ENCODE measurements around the gene RPE65. TPM values are rescaled to one million over a fixed set of nuclear protein-coding genes. Genes with fewer than 3 reads are reported as not detected.
"Not testable (repeated sequence)": the region's sequence is repeated elsewhere in the genome, so short reads cannot be mapped to it uniquely, and the experiment has no call there.

The RPE65 gene
- total RNA-seq, 4 donors from 2014 or later: not detected

DNA sequence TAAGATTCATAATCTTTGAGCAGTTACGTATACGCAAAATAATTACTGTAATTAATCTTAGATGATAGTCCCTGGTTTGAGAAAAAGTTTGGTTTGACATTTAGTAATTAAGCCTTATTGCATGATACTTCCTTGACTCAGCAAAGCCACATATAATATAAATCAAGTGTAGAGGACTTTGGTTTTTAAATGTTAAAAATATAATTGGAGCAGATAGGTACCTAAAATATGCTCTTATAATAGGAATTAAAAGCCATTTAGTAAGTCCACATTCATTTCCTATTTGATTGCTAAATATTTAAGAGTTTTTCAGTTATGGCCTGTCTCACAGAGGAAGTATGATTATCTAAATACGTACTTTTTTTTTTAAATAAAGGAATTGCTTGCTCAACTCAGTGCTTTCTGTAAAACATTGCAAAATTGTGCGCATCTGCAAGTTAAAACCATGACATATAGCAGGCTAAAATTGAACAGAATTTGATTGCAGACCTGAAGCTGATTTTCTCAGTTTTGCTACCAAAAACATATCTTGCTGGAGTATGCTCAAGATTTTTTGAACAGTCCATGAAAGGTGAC, 20.4 kb downstream of the RPE65 start:
- 78 to 83% methylated on average over 4 of the region's 4 CpGs for WGBS, 2 donors (ENCODE audit: low coverage in 1 of 2)
- no peaks in the 10 kb centered on the region for H3K27me3 ChIP-seq
- no peak overlapping the region for H3K27ac ChIP-seq
- H3K4me1 ChIP-seq: no peaks in the 10 kb centered on the region
- no peak overlapping the region for H3K4me3 ChIP-seq
- H3K9me3 ChIP-seq: no peaks in the 10 kb centered on the region
- no peak for ATAC-seq
- TF ChIP-seq POLR2A (IDR thresholded peaks at IDR 0.05): no peak
- no peak for TF ChIP-seq EP300 (IDR thresholded peaks at IDR 0.05)
- TF ChIP-seq, protein P1, sequence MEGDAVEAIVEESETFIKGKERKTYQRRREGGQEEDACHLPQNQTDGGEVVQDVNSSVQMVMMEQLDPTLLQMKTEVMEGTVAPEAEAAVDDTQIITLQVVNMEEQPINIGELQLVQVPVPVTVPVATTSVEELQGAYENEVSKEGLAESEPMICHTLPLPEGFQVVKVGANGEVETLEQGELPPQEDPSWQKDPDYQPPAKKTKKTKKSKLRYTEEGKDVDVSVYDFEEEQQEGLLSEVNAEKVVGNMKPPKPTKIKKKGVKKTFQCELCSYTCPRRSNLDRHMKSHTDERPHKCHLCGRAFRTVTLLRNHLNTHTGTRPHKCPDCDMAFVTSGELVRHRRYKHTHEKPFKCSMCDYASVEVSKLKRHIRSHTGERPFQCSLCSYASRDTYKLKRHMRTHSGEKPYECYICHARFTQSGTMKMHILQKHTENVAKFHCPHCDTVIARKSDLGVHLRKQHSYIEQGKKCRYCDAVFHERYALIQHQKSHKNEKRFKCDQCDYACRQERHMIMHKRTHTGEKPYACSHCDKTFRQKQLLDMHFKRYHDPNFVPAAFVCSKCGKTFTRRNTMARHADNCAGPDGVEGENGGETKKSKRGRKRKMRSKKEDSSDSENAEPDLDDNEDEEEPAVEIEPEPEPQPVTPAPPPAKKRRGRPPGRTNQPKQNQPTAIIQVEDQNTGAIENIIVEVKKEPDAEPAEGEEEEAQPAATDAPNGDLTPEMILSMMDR (IDR thresholded peaks at IDR 0.05): no peak
- TF ChIP-seq POLR2AphosphoS5 (IDR thresholded peaks at IDR 0.05): no peak
- H3K36me3 ChIP-seq: no peaks in the 10 kb centered on the region

DNA sequence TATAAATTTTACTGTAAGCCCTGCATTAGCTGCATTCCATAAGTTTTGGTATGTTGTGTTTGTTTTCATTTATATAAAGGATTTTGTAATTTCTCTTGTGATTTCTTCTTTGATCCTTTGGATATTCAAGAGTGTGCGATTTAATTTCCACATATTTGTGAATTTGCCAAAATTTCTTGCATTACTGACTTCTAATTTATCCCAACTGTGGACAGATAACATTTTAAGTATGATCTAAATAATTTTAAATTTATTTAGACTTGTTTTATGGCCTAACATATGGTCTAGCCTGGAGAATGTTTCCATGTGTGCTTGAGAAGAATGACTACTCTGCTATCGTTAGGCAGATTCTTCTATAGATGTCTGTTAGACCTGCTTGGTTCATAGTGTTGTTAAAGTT, 23.2 kb downstream of the RPE65 start:
- no peak for ATAC-seq
- no peaks in the 10 kb centered on the region for H3K9me3 ChIP-seq
- no peaks in the 10 kb centered on the region for H3K4me1 ChIP-seq

DNA sequence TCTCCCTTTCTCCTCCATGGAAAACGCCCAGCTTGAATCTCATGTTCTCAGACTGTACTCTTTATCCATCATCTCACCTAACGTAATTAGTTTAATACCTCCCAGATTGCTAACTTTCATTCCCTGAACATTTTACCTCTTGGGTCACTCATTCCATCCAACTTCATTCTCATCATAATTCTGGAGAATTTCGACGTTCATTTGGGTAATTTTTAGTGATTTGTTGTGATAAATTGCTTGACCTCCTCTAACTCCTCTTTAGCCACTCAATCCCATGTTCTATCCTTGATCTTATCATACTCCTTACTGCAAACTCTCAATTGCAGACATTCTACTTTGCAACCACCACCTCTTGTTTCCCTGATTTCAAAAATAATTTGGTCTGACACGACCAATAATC, 28.4 kb downstream of the RPE65 start:
- Histone ChIP-seq H3K4me3 (no peak overlapping the region), H3K9me3 (no peaks in the 10 kb centered on the region), H3K36me3 (no peaks in the 10 kb centered on the region), H3K4me1 (no peaks in the 10 kb centered on the region), H3K27me3 (no peaks in the 10 kb centered on the region), H3K27ac (no peak overlapping the region)
- WGBS, 2 donors (ENCODE audit: low coverage in 1 of 2): 78 to 90% methylated on average over 2 to 5 of the region's 5 CpGs
- no peak for TF ChIP-seq POLR2A (IDR thresholded peaks at IDR 0.05)
- no peak for TF ChIP-seq EP300 (IDR thresholded peaks at IDR 0.05)
- TF ChIP-seq, protein P1 (IDR thresholded peaks at IDR 0.05): no peak
- TF ChIP-seq POLR2AphosphoS5 (IDR thresholded peaks at IDR 0.05): no peak
- ATAC-seq: no peak

More for the DNA sequence above, 23.2 kb downstream of the RPE65 start:
- no peak overlapping the region for H3K27ac ChIP-seq
- 85 to 88% methylated on average over 2 of the region's 2 CpGs for WGBS, 2 donors (ENCODE audit: low coverage in 1 of 2)
- no peaks in the 10 kb centered on the region for H3K27me3 ChIP-seq
- TF ChIP-seq POLR2A (IDR thresholded peaks at IDR 0.05) (no peak), EP300 (IDR thresholded peaks at IDR 0.05) (no peak), POLR2AphosphoS5 (IDR thresholded peaks at IDR 0.05) (no peak)
- TF ChIP-seq, protein P1 (IDR thresholded peaks at IDR 0.05): no peak
- H3K4me3 ChIP-seq: no peak overlapping the region
- H3K36me3 ChIP-seq: no peaks in the 10 kb centered on the region

DNA sequence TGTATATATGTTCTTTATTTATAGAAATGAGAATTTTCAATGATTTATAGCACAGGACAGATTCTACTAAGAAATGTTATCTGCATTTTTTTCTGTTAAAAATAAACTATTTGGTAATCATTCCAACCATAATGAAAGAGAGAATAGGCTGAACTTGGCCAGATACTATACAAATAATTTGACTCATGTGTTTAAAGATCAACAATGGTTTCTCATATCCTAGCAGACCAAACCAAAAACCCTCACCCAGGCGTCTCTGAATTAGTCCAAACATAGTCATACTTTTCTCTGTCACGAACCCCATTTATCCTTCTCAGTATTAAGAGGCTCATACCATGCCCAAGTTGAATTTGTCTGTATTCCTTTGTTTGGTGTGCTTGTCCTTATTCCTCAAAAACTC, 40.3 kb downstream of the RPE65 start:
- ATAC-seq: no peak
- Histone ChIP-seq H3K27ac (no peak overlapping the region), H3K9me3 (no peaks in the 10 kb centered on the region), H3K27me3 (no peaks in the 10 kb centered on the region), H3K4me3 (no peak overlapping the region), H3K36me3 (no peaks in the 10 kb centered on the region), H3K4me1 (no peaks in the 10 kb centered on the region)
- TF ChIP-seq, protein P1 (IDR thresholded peaks at IDR 0.05): no peak
- no peak for TF ChIP-seq POLR2AphosphoS5 (IDR thresholded peaks at IDR 0.05)
- no peak for TF ChIP-seq POLR2A (IDR thresholded peaks at IDR 0.05)
- TF ChIP-seq EP300 (IDR thresholded peaks at IDR 0.05): no peak
- WGBS, 2 donors (ENCODE audit: low coverage in 1 of 2): 56 to 63% methylated on average over 2 of the region's 2 CpGs

DNA sequence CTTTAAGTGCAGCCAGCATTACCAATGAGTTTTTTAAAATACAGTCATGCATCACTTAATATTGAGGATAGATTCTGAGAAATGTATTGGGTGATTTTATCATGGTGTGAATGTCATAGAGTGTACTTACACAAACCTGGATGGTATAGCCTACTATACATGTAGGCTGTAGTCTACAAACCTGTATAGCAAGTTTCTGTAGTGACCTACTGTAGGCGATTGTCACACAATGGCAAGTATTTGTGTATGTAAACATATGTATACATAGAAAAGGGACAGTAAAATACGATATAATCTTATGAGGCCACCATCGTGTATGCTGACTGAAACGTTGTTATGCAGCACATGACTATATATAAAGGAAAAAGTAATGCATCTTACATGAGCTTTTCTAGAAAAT, 48.2 kb downstream of the RPE65 start:
- no peak for ATAC-seq
- no peak for TF ChIP-seq EP300 (IDR thresholded peaks at IDR 0.05)
- no peak for TF ChIP-seq POLR2A (IDR thresholded peaks at IDR 0.05)
- TF ChIP-seq, protein P1 (IDR thresholded peaks at IDR 0.05): no peak
- TF ChIP-seq POLR2AphosphoS5 (IDR thresholded peaks at IDR 0.05): no peak
- H3K27ac ChIP-seq: no peak overlapping the region

DNA sequence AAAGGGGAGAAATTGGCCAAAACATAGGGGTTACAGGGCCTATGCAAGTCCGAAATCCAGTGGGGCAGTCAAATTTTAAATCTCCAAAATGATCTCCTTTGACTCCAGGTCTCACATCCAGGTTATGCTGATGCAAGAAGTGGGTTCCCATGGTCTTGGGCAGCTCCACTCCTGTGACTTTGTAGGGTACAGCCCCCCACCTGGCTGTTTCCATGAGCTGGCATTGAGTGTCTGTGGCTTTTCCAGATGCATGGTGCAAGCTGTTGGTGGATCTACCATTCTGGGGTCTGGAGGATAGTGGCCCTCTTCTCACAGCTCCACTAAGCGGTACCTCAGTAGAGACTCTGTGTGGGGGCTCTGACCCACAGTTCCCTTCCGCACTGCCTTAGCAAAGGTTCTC, 54.2 kb downstream of the RPE65 start:
- not testable (repeated sequence) for H3K27ac ChIP-seq, H3K9me3 ChIP-seq, ATAC-seq, H3K4me3 ChIP-seq, H3K4me1 ChIP-seq, H3K27me3 ChIP-seq, H3K36me3 ChIP-seq
- 83 to 90% methylated on average over 2 of the region's 3 CpGs for WGBS, 2 donors (ENCODE audit: low coverage in 1 of 2)

More for the DNA sequence above, 48.2 kb downstream of the RPE65 start:
- Histone ChIP-seq H3K4me3 (no peak overlapping the region), H3K9me3 (no peaks in the 10 kb centered on the region), H3K4me1 (no peaks in the 10 kb centered on the region), H3K27me3 (no peaks in the 10 kb centered on the region), H3K36me3 (no peaks in the 10 kb centered on the region)
- WGBS, 2 donors (ENCODE audit: low coverage in 1 of 2): 65 to 79% methylated on average over 4 of the region's 4 CpGs

DNA sequence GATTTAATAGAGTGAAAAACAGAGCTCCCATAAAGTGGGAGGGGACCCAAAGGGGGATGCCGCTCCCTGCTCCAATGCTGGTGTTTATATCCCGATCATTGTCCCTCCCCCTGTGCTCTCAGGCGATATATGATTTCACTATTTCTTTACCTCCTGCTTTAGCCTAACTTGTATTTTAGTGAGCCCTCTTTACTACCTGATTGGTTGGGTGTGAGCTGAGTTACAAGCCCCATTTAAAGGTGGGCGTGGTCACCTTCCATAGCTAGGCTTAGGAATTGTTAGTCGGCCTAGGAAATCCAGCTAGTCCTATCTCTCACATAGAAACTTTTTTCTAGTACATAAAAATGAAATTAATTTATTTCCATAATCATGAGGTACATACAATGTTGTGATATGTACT, 57.3 kb downstream of the RPE65 start:
- 70 to 92% methylated on average over 5 of the region's 5 CpGs for WGBS, 2 donors (ENCODE audit: low coverage in 1 of 2)
- H3K27me3 ChIP-seq, ATAC-seq, H3K4me3 ChIP-seq, H3K9me3 ChIP-seq, H3K36me3 ChIP-seq, H3K4me1 ChIP-seq, H3K27ac ChIP-seq: not testable (repeated sequence)
